HL-60 (cell line): Measurements from ENCODE around the gene CRELD2.

Source experiments
- GABPA ChIP-seq: IDR thresholded peaks from 2 replicates; pipeline ENCODE4 v1.6.1; 2012; ENCODE audit warnings: low read depth
- POLR2AphosphoS5 ChIP-seq: IDR thresholded peaks from 2 replicates; pipeline ENCODE4 v1.6.1; 2012; ENCODE audit warnings: low read depth
- REST ChIP-seq: IDR thresholded peaks from 2 replicates; pipeline ENCODE4 v1.6.1; 2012; ENCODE audit warnings: low read depth; ENCODE audit not compliant: insufficient replicate concordance
- SPI1 ChIP-seq: IDR thresholded peaks from 2 replicates; pipeline ENCODE4 v1.6.1; 2012; ENCODE audit warnings: low read depth, mild to moderate bottlenecking, borderline replicate concordance
- TF ChIP-seq, protein P1 (sequence below): IDR thresholded peaks from one replicate; pipeline ENCODE4 v1.5.1; 2011; ENCODE audit warnings: low read length, control low read depth, inconsistent platforms; ENCODE audit not compliant: insufficient read depth

DNA sequence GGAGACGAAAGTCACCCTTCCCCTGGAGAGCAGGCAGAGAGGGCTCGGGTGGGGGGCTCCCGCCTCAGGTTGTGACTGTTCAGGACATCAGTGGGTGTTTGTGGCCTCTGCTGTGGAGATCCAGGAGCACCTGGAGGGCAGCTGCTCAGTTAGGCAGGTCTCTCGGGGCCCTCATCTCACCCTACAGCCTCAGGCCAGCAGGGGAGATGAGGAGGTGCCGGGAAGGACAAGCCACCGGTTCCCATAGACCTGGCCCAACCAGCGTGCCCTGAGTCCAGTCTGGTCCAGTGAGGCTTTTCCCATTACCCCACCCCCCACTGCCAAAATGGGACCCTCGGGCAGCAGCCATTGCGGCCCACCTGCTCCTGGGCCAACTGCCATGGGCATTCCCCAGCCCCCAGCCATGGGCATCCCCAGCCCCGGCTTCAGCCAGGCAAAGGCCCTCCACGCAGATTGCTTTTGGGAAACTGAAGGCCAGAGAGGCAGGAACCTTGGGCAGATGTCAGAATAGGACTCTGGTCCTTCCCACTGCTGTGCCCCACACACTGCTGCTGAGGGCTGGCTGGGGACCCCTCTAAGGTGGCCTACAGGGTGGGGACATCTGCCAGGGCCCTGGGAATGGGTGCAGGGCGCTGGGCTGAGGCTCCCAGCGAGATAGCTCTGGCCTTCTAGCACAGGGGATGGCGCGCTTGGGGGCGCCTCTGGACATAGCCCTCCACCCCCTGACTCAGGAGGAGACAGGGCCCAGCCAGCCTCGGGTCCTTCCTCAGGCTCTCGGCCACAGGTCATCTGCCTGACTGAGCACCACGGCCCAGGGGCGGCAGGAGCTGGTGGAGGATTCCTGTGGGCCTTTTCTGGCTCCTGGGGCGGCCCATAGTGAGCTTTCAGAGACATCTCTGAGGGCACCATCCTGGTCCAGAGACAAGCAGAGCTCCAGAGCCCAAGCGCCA lies 46.9 kb downstream of the CRELD2 start:
- TF ChIP-seq, protein P1, sequence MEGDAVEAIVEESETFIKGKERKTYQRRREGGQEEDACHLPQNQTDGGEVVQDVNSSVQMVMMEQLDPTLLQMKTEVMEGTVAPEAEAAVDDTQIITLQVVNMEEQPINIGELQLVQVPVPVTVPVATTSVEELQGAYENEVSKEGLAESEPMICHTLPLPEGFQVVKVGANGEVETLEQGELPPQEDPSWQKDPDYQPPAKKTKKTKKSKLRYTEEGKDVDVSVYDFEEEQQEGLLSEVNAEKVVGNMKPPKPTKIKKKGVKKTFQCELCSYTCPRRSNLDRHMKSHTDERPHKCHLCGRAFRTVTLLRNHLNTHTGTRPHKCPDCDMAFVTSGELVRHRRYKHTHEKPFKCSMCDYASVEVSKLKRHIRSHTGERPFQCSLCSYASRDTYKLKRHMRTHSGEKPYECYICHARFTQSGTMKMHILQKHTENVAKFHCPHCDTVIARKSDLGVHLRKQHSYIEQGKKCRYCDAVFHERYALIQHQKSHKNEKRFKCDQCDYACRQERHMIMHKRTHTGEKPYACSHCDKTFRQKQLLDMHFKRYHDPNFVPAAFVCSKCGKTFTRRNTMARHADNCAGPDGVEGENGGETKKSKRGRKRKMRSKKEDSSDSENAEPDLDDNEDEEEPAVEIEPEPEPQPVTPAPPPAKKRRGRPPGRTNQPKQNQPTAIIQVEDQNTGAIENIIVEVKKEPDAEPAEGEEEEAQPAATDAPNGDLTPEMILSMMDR, result no peak
- TF ChIP-seq REST, result no peak
- peak; percentile 38; the same call in 1 of the 2 replicates for TF ChIP-seq POLR2AphosphoS5
- no peak for TF ChIP-seq SPI1
- no peak for TF ChIP-seq GABPA
